GM15510 (cell line): ENCODE data around the gene SLC2A6.

Experiments
- POLR2A ChIP-seq: IDR thresholded peaks from 3 replicates; pipeline ENCODE4 v1.6.1; 2011; ENCODE audit warnings: borderline replicate concordance; ENCODE audit not compliant: insufficient read length; ENCODE audit errors: extremely low read depth

SLC2A6 gene

GRCh38 chr9:133510926-133511505 lies 32.1 kb upstream of the SLC2A6 start:
- no peak for TF ChIP-seq POLR2A

GRCh38 chr9:133509179-133510083 lies 30.5 kb upstream of the SLC2A6 start:
- TF ChIP-seq POLR2A: no peak

- no peak for TF ChIP-seq POLR2A
These were observed 29.1 kb upstream of the SLC2A6 start for GRCh38 chr9:133508046-133508445.

GRCh38 chr9:133507246-133507965 lies 28.5 kb upstream of the SLC2A6 start:
- no peak for TF ChIP-seq POLR2A

- TF ChIP-seq POLR2A: no peak
These were observed 27.7 kb upstream of the SLC2A6 start for GRCh38 chr9:133506653-133507038.

- no peak for TF ChIP-seq POLR2A
These were observed 27.2 kb upstream of the SLC2A6 start for GRCh38 chr9:133505901-133506652.

GRCh38 chr9:133505186-133505830 lies 26.4 kb upstream of the SLC2A6 start:
- TF ChIP-seq POLR2A: no peak

- TF ChIP-seq POLR2A: no peak
These were observed 23.2 kb upstream of the SLC2A6 start for GRCh38 chr9:133502112-133502511.

GRCh38 chr9:133499892-133500270 lies 21.0 kb upstream of the SLC2A6 start:
- TF ChIP-seq POLR2A: no peak

GRCh38 chr9:133499132-133499891 lies 20.4 kb upstream of the SLC2A6 start:
- no peak for TF ChIP-seq POLR2A

GRCh38 chr9:133496861-133497842 lies 18.3 kb upstream of the SLC2A6 start:
- TF ChIP-seq POLR2A: no peak

GRCh38 chr9:133495327-133496293 lies 16.7 kb upstream of the SLC2A6 start:
- TF ChIP-seq POLR2A: no peak
